ENCODE measurements around the gene ATAD3C. TPM values are rescaled to one million over a fixed set of nuclear protein-coding genes. Genes with fewer than 3 reads are reported as not detected.
"Not testable (repeated sequence)": the region's sequence is repeated elsewhere in the genome, so short reads cannot be mapped to it uniquely, and the experiment has no call there.

Gene ATAD3C
- total RNA-seq, 1 donor from 2014 or later: not detected

GRCh38 chr1:1427106-1427819, 22.2 kb upstream of the ATAD3C start:
- peak overlapping the region; percentile 75 for H3K27ac ChIP-seq
- H3K27me3 ChIP-seq: no peaks in the 10 kb centered on the region
- intact Hi-C loops (cut with DNase I): no loop called here
- no peaks in the 10 kb centered on the region for H3K36me3 ChIP-seq
- peak overlapping the region; percentile 44 to 49 for H3K4me3 ChIP-seq
- H3K4me1 ChIP-seq: peaks cover 40% of the 10 kb centered on the region
- peak in 1 of 2 donors; percentile 100 for DNase-seq (ENCODE audit: extremely low spot score in 2 of 2)
- no peak for TF ChIP-seq POLR2A (IDR thresholded peaks at IDR 0.05)
- TF ChIP-seq CTCF (IDR thresholded peaks at IDR 0.05): no peak
- no peak for TF ChIP-seq POLR2AphosphoS5 (IDR thresholded peaks at IDR 0.05; ENCODE audit: insufficient read depth in 1 of 2, low read depth in 1 of 2)
- no peaks in the 10 kb centered on the region for H3K9me3 ChIP-seq

- DNase-seq (ENCODE audit: extremely low spot score in 2 of 2): no peak
- Histone ChIP-seq H3K4me1 (peaks cover 40% of the 10 kb centered on the region), H3K4me3 (peak overlapping the region; percentile 44 to 49), H3K36me3 (no peaks in the 10 kb centered on the region), H3K27me3 (no peaks in the 10 kb centered on the region), H3K9me3 (no peaks in the 10 kb centered on the region), H3K27ac (peak overlapping the region; percentile 75)
- TF ChIP-seq CTCF (IDR thresholded peaks at IDR 0.05) (no peak), POLR2AphosphoS5 (IDR thresholded peaks at IDR 0.05; ENCODE audit: insufficient read depth in 1 of 2, low read depth in 1 of 2) (no peak), POLR2A (IDR thresholded peaks at IDR 0.05) (no peak)
- intact Hi-C loops (cut with DNase I): no loop called here
Observed at GRCh38 chr1:1427820-1428148, 21.7 kb upstream of the ATAD3C start.

GRCh38 chr1:1428174-1428573, 21.3 kb upstream of the ATAD3C start:
- H3K27ac ChIP-seq: no peak overlapping the region
- no peaks in the 10 kb centered on the region for H3K36me3 ChIP-seq
- intact Hi-C loops (cut with DNase I): no loop called here
- TF ChIP-seq POLR2A (IDR thresholded peaks at IDR 0.05): no peak
- no peak for TF ChIP-seq POLR2AphosphoS5 (IDR thresholded peaks at IDR 0.05; ENCODE audit: insufficient read depth in 1 of 2, low read depth in 1 of 2)
- no peak for TF ChIP-seq CTCF (IDR thresholded peaks at IDR 0.05)
- no peak overlapping the region for H3K4me3 ChIP-seq
- no peaks in the 10 kb centered on the region for H3K9me3 ChIP-seq
- H3K4me1 ChIP-seq: peaks cover 43% of the 10 kb centered on the region
- DNase-seq (ENCODE audit: extremely low spot score in 2 of 2): no peak
- H3K27me3 ChIP-seq: no peaks in the 10 kb centered on the region

GRCh38 chr1:1428967-1429366, 20.5 kb upstream of the ATAD3C start:
- Histone ChIP-seq H3K27ac (peak overlapping the region; percentile 90), H3K4me1 (peaks cover 51% of the 10 kb centered on the region)
- intact Hi-C loops (cut with DNase I); H3K9me3 ChIP-seq; H3K36me3 ChIP-seq; H3K4me3 ChIP-seq; DNase-seq (ENCODE audit: extremely low spot score in 2 of 2); H3K27me3 ChIP-seq: not testable (repeated sequence)

GRCh38 chr1:1429671-1430073, 19.8 kb upstream of the ATAD3C start:
- Histone ChIP-seq H3K27ac (peak overlapping the region; percentile 90), H3K27me3 (no peaks in the 10 kb centered on the region), H3K9me3 (no peaks in the 10 kb centered on the region), H3K36me3 (no peaks in the 10 kb centered on the region), H3K4me3 (no peak overlapping the region), H3K4me1 (peaks cover 58% of the 10 kb centered on the region)
- DNase-seq (ENCODE audit: extremely low spot score in 2 of 2): no peak
- no peak for TF ChIP-seq CTCF (IDR thresholded peaks at IDR 0.05)
- intact Hi-C loops (cut with DNase I): no loop called here

Data from vagina (tissue), 2 donors.